HepG2 (cell line): ENCODE measurements around the gene CXCL8. TPM values are rescaled to one million over a fixed set of nuclear protein-coding genes. Genes with fewer than 3 reads are reported as not detected.

Source experiments
- ATAC-seq: fragments of 200-7000 bp; cut with Tn5 transposase; 3 replicates; pipeline ENCODE4 v1.9.1; 2020; ENCODE audit warnings: mild to moderate bottlenecking, moderate library complexity
- BruUV-seq: library from RNA; stranded (reverse); fragments of 400-500 nt; replicated peaks from 2 replicates; lab custom pipeline; 2021; lab: Mats Ljungman, UMichigan
- CTCF ChIA-PET: fragments of 300-600 bp; formaldehyde crosslinking; extraction: SDS; loops from one replicate; lab custom pipeline; 2021; ENCODE audit warnings: low total read pairs, inconsistent platforms, low intra/inter-chr PET ratio; lab: Yijun Ruan, JAX
- POLR2A ChIA-PET: fragments of 350-600 bp; sonication (Branson Sonifier 250); formaldehyde crosslinking; loops from one replicate; lab custom pipeline; 2020; ENCODE audit warnings: antibody characterized with exemption, inconsistent platforms; lab: Yijun Ruan, JAX
- DNase-seq: peaks from one replicate; pipeline ENCODE4 v3.0.0-alpha.2; 2015; ENCODE audit warnings: low spot score
- FAIRE-seq: peaks from 3 replicates; lab custom pipeline; 2011; peaks lifted over from hg19 to GRCh38; lab: Jason Lieb, UNC
- H2AFZ ChIP-seq: one replicate; pipeline ENCODE4 v1.6.1; 2011; ENCODE audit warnings: low read length, inconsistent platforms
- H3K27ac ChIP-seq: fragments of 300-600 bp; 3 replicates; pipeline ENCODE4 v1.8.0; 2011; ENCODE audit warnings: mixed run types, mild to moderate bottlenecking, mixed read lengths, low read length, inconsistent platforms; ENCODE audit not compliant: insufficient read depth; ENCODE audit errors: extremely low read length
- H3K27me3 ChIP-seq, 2 experiments: fragments of 200-600 bp in 1 of 2; 2 replicates in 1 of 2; 3 replicates in 1 of 2; pipeline versions ENCODE4 v1.6.0 to v1.8.0; 2011; ENCODE audit warnings: low read length in 2 of 2, mild to moderate bottlenecking in 2 of 2, moderate library complexity in 2 of 2, inconsistent platforms in 1 of 2; ENCODE audit not compliant: insufficient read depth in 2 of 2, control insufficient read depth in 1 of 2
- H3K36me3 ChIP-seq, 2 experiments: fragments of 200-600 bp in 1 of 2; replicated peaks in 1 of 2; 2 replicates in 1 of 2; 3 replicates in 1 of 2; pipeline versions ENCODE4 v1.5.1 to v1.8.0; 2011; ENCODE audit warnings: low read length in 2 of 2, inconsistent platforms in 1 of 2; ENCODE audit not compliant: insufficient read depth in 2 of 2, control insufficient read depth in 1 of 2
- H3K4me1 ChIP-seq: 2 replicates; pipeline ENCODE4 v1.5.1; 2012; ENCODE audit warnings: low read length, inconsistent platforms; ENCODE audit not compliant: insufficient read depth
- H3K4me2 ChIP-seq: 2 replicates; pipeline ENCODE4 v1.6.0; 2011; ENCODE audit warnings: low read depth, low read length, inconsistent platforms
- H3K4me3 ChIP-seq, 3 experiments: fragments of 200-600 bp in 1 of 3; sonication (generic), shearing (Covaris generic) in 1 of 3; replicated peaks in 1 of 3; 2 replicates each; pipeline ENCODE4 v1.5.1; 2011 to 2016; ENCODE audit warnings: low read length in 3 of 3, inconsistent platforms in 2 of 3, low read depth in 2 of 3, mild to moderate bottlenecking in 2 of 3, control low read depth in 1 of 3, mixed read lengths in 1 of 3; ENCODE audit not compliant: insufficient read depth in 1 of 3
- H3K79me2 ChIP-seq: one replicate; pipeline ENCODE4 v1.6.1; 2011; ENCODE audit warnings: low read length, inconsistent platforms; ENCODE audit not compliant: insufficient read depth
- H3K9ac ChIP-seq: 2 replicates; pipeline ENCODE4 v1.6.0; 2011; ENCODE audit warnings: mild to moderate bottlenecking, low read depth, low read length, inconsistent platforms; ENCODE audit not compliant: insufficient read depth
- H3K9me3 ChIP-seq: 2 replicates; pipeline ENCODE4 v1.5.1; 2012; ENCODE audit warnings: mild to moderate bottlenecking, low read length
- H4K20me1 ChIP-seq: 2 replicates; pipeline ENCODE4 v1.6.0; 2011; ENCODE audit warnings: inconsistent platforms, mild to moderate bottlenecking, low read length, moderate library complexity; ENCODE audit not compliant: insufficient read depth
- AKAP8 ChIP-seq: sonication (generic); formaldehyde crosslinking; IDR thresholded peaks from 2 replicates; pipeline ENCODE4 v1.5.1; 2020; ENCODE audit warnings: mild to moderate bottlenecking, missing genetic modification reagents
- PTBP1 ChIP-seq: fragments of 200-400 bp; formaldehyde crosslinking; IDR thresholded peaks from 2 replicates; pipeline ENCODE4 v1.6.1; 2018; ENCODE audit warnings: low read length, low read depth; ENCODE audit not compliant: poor library complexity, severe bottlenecking
- SATB2 ChIP-seq: sonication (generic); formaldehyde crosslinking; IDR thresholded peaks from 2 replicates; pipeline ENCODE4 v1.5.0; 2020; ENCODE audit warnings: missing genetic modification reagents
- ZNF143 ChIP-seq: sonication (generic); formaldehyde crosslinking; IDR thresholded peaks from 2 replicates; pipeline ENCODE4 v1.4.0; 2020; ENCODE audit warnings: missing genetic modification reagents
- WGBS: methylation state at CpG from one replicate; pipeline ENCODE4 v1.1.6; 2017; ENCODE audit warnings: low lambda C conversion rate; 5-methylcytosine and 5-hydroxymethylcytosine counted together
- in situ Hi-C: cut with HindIII; loops from 2 replicates; pipeline ENCODE4 v1.10.0; 2017; ENCODE audit warnings: low pct_unique_long_range_greater_than_20kb; ENCODE audit not compliant: extremely low pct_ligation_motif_present
- intact Hi-C: fragments of 100-400 bp; cut with micrococcal nuclease; formaldehyde crosslinking; loops from one replicate; pipeline ENCODE4 v1.10.0; 2022; ENCODE audit not compliant: unreplicated experiment
- polyA plus RNA-seq, 8 experiments: library from polyadenylated mRNA; depleted of rRNA in 3 of 8; stranded (reverse) in 7 of 8; unstranded in 1 of 8; fragments of >200 nt; fragmentation: Illumina TruSeq in 4 of 8; extraction: Trizol in 4 of 8; gene quantifications; 2 replicates each; pipeline versions ENCODE4 v1.2.1 to v1.2.3, GENCODE V29; 2011 to 2016; ENCODE audit warnings: low read depth in 4 of 8, missing spikeins in 1 of 8, mixed read lengths in 1 of 8; ENCODE audit not compliant: insufficient read depth in 1 of 8
- total RNA-seq, 5 experiments: library from RNA; depleted of rRNA; stranded (reverse); fragments of >200 nt; fragmentation: Illumina TruSeq; extraction: Trizol; gene quantifications; 2 replicates each; pipeline ENCODE4 v1.2.3, GENCODE V29; 2016; ENCODE audit warnings: low read depth in 1 of 5
- TF ChIP-seq, protein P1 (sequence below), 2 experiments: sonication (generic) in 1 of 2; formaldehyde crosslinking in 1 of 2; IDR thresholded peaks; 2 replicates each; pipeline versions ENCODE4 v1.6.1 to v1.9.0; 2014 to 2022; ENCODE audit warnings: antibody characterized with exemption in 1 of 2, borderline replicate concordance in 1 of 2, inconsistent platforms in 1 of 2, low read depth in 1 of 2, missing genetic modification reagents in 1 of 2

CXCL8 gene
- total and polyA plus RNA-seq, 2 of the 13 experiments (the other 11 are each of a cell fraction or from before 2014, with no cell fraction given), result 1.8 to 7.8 TPM

DNA sequence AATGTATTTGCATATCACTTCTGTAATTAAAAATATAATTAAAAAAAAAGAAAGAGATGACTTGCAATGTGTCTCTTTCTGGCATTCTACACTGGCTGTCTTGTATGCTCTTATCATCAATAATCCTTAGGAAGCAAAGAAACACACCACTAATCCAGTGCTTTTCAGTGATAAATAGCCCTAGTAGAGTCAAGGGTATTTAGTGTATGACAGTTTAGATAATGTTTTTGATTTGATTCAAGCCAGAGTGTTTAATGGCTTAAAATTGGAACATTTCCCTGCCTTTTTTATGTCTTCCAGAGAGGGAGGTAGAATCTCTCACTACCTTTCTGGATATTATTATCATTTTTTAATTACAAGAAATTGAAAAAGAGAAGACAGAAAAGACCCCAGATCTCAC lies 48.6 kb upstream of the CXCL8 start (continued):
- TF ChIP-seq, protein P1, sequence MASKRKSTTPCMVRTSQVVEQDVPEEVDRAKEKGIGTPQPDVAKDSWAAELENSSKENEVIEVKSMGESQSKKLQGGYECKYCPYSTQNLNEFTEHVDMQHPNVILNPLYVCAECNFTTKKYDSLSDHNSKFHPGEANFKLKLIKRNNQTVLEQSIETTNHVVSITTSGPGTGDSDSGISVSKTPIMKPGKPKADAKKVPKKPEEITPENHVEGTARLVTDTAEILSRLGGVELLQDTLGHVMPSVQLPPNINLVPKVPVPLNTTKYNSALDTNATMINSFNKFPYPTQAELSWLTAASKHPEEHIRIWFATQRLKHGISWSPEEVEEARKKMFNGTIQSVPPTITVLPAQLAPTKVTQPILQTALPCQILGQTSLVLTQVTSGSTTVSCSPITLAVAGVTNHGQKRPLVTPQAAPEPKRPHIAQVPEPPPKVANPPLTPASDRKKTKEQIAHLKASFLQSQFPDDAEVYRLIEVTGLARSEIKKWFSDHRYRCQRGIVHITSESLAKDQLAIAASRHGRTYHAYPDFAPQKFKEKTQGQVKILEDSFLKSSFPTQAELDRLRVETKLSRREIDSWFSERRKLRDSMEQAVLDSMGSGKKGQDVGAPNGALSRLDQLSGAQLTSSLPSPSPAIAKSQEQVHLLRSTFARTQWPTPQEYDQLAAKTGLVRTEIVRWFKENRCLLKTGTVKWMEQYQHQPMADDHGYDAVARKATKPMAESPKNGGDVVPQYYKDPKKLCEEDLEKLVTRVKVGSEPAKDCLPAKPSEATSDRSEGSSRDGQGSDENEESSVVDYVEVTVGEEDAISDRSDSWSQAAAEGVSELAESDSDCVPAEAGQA (IDR thresholded peaks at IDR 0.05; ENCODE audit: low read depth), result no peak
- TF ChIP-seq, protein P1 (CRISPR knock-in tag; IDR thresholded peaks at IDR 0.05; ENCODE audit: borderline replicate concordance), result no peak

DNA sequence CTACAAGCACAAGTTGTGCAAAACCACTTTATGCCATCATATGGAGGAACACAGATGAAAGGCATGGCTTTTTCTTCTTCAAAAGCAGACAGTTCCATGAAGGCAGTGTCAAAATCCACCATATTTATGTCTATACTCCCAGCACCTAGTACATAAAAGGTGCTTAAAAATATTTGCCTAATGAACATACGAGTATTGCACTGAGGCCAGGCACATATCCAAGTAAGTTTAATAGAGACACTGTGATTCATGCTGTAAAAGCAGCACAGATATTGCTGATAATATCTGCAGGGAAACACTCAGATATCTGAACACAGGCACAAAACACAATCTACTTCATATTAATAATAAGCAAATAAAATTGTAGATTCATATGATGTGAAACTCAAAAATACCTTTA lies 48.1 kb upstream of the CXCL8 start:
- intact Hi-C loops (no loop called here), in situ Hi-C loops (no loop called here)
- H3K27ac ChIP-seq, result no peak overlapping the region

More for the DNA sequence above, 48.1 kb upstream of the CXCL8 start:
- DNase-seq (no peak), FAIRE-seq (no peak), ATAC-seq (no peak)
- no peaks in the 10 kb centered on the region for H3K79me2 ChIP-seq
- H2AFZ ChIP-seq, result no peak overlapping the region
- POLR2A ChIA-PET, result no interaction called here
- CTCF ChIA-PET, result no interaction called here
- WGBS, result 10% methylated on average over 1 of the region's 1 CpG
- BruUV-seq, result no TSS peak
- H3K4me2 ChIP-seq, result no peak overlapping the region
- H3K4me3 ChIP-seq, result no peak overlapping the region
- peaks cover 0 to 6% of the 10 kb centered on the region in 2 experiments; a peak in 2 of 5 replicates for H3K27me3 ChIP-seq
- no peak overlapping the region for H3K9ac ChIP-seq
- no peaks in the 10 kb centered on the region for H3K9me3 ChIP-seq
- TF ChIP-seq SATB2 (CRISPR knock-in tag) (no peak), AKAP8 (CRISPR knock-in tag) (no peak), PTBP1 (no peak), ZNF143 (no peak)
- H3K4me1 ChIP-seq, result no peaks in the 10 kb centered on the region
- no peaks in the 10 kb centered on the region for H3K36me3 ChIP-seq
- H4K20me1 ChIP-seq, result no peaks in the 10 kb centered on the region
